ENCODE results near the gene DNPEP.

The DNPEP gene

GRCh38 chr2:219350215-219350614 is 37.5 kb downstream of the DNPEP start:
- TF ChIP-seq CTCF (conservative IDR thresholded peaks at IDR 0.05; ENCODE audit: low read depth): no peak
- DNase-seq (ENCODE audit: low spot score): no peak
- H3K27ac ChIP-seq: no peak overlapping the region
- ChIA-PET POLR2A (ENCODE audit: low non-redundant PET) (no interaction called here), CTCF (interaction anchor here (1.0 kb wide), 1 partner anchor 55 kb away, joined by 4 read pairs; no protein-coding TSS in a partner anchor)

GRCh38 chr2:219344751-219345430 is 42.8 kb downstream of the DNPEP start:
- no peak for DNase-seq (ENCODE audit: low spot score)
- no peak overlapping the region for H3K27ac ChIP-seq
- TF ChIP-seq CTCF (conservative IDR thresholded peaks at IDR 0.05; ENCODE audit: low read depth): no peak
- CTCF ChIA-PET: interaction anchor here (0.5 to 0.7 kb wide), 2 partner anchors 21 to 68 kb away, joined by 3 to 4 read pairs; no protein-coding TSS in a partner anchor
- POLR2A ChIA-PET (ENCODE audit: low non-redundant PET): no interaction called here

GRCh38 chr2:219335373-219335786 is 52.3 kb downstream of the DNPEP start:
- TF ChIP-seq CTCF (conservative IDR thresholded peaks at IDR 0.05; ENCODE audit: low read depth): no peak
- CTCF ChIA-PET: interaction anchor here (0.6 kb wide), 2 partner anchors 21 to 37 kb away, joined by 3 read pairs; no protein-coding TSS in a partner anchor
- POLR2A ChIA-PET (ENCODE audit: low non-redundant PET): interaction anchor here (0.5 kb wide), 1 partner anchor 26 kb away, joined by 3 read pairs; the partner anchor contains the start of gene PTPRN
- H3K27ac ChIP-seq: no peak overlapping the region
- no peak for DNase-seq (ENCODE audit: low spot score)

GRCh38 chr2:219334076-219334475 is 53.6 kb downstream of the DNPEP start:
- H3K27ac ChIP-seq: no peak overlapping the region
- ChIA-PET CTCF (no interaction called here), POLR2A (ENCODE audit: low non-redundant PET) (no interaction called here)
- no peak for DNase-seq (ENCODE audit: low spot score)
- no peak for TF ChIP-seq CTCF (conservative IDR thresholded peaks at IDR 0.05; ENCODE audit: low read depth)

- TF ChIP-seq CTCF (conservative IDR thresholded peaks at IDR 0.05; ENCODE audit: low read depth): no peak
- POLR2A ChIA-PET (ENCODE audit: low non-redundant PET): no interaction called here
- H3K27ac ChIP-seq: no peak within 1 kb of the TSS
- DNase-seq (ENCODE audit: low spot score): no peak
- CTCF ChIA-PET: interaction anchor here (0.6 kb wide), 1 partner anchor 41 kb away, joined by 3 read pairs; no protein-coding TSS in a partner anchor
Observed at GRCh38 chr2:219332542-219332941, 55.2 kb downstream of the DNPEP start, which contains the start of gene RESP18. RESP18 (minus strand) TSS chr2:219332744.

- no peak overlapping the region for H3K27ac ChIP-seq
- ChIA-PET CTCF (no interaction called here), POLR2A (ENCODE audit: low non-redundant PET) (no interaction called here)
- TF ChIP-seq CTCF (conservative IDR thresholded peaks at IDR 0.05; ENCODE audit: low read depth): no peak
- DNase-seq (ENCODE audit: low spot score): peak; percentile 55
Observed at GRCh38 chr2:219331560-219332213, 56.0 kb downstream of the DNPEP start.

Measured in RWPE1 (cell line).